Measurements from ENCODE around the gene FEZF2.

The FEZF2 gene

DNA sequence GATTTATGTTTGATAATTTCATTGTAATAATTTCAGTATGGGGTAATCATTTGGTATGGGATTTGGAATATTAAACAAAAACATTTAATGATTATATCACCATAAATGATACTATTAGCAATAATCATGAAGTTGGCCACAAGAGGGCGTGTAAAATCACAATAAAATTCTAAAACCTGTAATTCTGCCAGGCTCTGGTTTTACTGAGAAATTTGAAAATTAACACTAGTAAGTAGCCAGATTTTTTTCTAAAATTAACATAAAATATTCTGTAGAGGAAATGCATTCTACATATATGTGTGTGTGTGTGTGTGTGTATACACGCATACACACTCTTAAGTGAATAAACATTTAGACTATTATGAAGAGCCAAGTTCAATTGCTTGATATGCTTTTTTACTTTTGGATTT, 40.5 kb downstream of the FEZF2 start:
- TF ChIP-seq, protein P1, sequence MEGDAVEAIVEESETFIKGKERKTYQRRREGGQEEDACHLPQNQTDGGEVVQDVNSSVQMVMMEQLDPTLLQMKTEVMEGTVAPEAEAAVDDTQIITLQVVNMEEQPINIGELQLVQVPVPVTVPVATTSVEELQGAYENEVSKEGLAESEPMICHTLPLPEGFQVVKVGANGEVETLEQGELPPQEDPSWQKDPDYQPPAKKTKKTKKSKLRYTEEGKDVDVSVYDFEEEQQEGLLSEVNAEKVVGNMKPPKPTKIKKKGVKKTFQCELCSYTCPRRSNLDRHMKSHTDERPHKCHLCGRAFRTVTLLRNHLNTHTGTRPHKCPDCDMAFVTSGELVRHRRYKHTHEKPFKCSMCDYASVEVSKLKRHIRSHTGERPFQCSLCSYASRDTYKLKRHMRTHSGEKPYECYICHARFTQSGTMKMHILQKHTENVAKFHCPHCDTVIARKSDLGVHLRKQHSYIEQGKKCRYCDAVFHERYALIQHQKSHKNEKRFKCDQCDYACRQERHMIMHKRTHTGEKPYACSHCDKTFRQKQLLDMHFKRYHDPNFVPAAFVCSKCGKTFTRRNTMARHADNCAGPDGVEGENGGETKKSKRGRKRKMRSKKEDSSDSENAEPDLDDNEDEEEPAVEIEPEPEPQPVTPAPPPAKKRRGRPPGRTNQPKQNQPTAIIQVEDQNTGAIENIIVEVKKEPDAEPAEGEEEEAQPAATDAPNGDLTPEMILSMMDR (IDR thresholded peaks at IDR 0.05; ENCODE audit: unreplicated experiment in 3 of 3): peak; percentile 56 to 74 (median 59)
- H3K27ac Mint-ChIP-seq: no peak overlapping the region
- no peak overlapping the region for H3K4me3 Mint-ChIP-seq
- no peaks in the 10 kb centered on the region for H3K27me3 Mint-ChIP-seq (ENCODE audit: low read depth)
- H3K36me3 Mint-ChIP-seq (ENCODE audit: low read depth): no peaks in the 10 kb centered on the region
- H3K4me1 Mint-ChIP-seq: no peaks in the 10 kb centered on the region
- no peaks in the 10 kb centered on the region for H3K9me3 Mint-ChIP-seq

DNA sequence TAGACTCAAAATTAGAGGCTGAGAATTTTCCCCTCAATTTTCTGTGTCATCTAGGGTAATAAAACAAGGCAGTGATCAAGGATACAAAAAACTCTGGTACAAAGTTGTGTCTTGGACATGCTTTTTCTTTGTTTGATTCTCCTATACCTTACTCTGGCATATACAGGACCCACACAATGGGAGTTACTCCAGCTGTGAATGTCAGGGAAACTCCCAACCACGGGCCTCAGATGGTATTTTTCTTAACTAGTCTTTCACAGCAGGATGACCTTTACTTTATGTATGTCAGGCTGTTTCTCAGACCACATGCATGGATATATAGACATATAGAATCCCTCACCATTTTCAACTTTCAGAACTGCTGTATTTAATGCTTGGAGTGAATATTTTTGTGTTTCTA, 41.3 kb downstream of the FEZF2 start:
- Mint-ChIP-seq H3K4me3 (no peak overlapping the region), H3K27me3 (ENCODE audit: low read depth) (no peaks in the 10 kb centered on the region), H3K27ac (no peak overlapping the region), H3K36me3 (ENCODE audit: low read depth) (no peaks in the 10 kb centered on the region), H3K9me3 (no peaks in the 10 kb centered on the region), H3K4me1 (no peaks in the 10 kb centered on the region)
- TF ChIP-seq, protein P1 (IDR thresholded peaks at IDR 0.05; ENCODE audit: unreplicated experiment in 3 of 3): no peak

DNA sequence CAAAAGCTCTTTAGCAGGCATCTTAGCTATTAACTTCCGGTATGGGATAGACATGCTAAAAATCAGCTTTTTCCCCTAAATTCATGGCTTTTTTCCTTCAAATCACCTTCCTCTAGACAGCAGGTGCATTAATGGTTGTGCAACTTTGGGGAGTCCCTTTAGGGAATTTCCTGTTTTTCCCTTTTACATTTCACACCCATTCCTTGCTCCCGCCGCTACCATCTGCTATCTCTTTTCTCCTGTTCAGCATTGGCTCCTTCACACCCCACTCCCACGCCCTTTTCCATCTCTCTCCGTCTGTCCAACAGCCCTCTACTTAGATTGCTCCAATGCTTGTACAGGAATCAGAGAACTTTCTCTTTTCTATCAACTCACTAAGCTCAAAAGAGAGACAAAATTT, 43.4 kb downstream of the FEZF2 start:
- Mint-ChIP-seq H3K27ac (no peak overlapping the region), H3K4me3 (no peak overlapping the region), H3K4me1 (no peaks in the 10 kb centered on the region), H3K27me3 (ENCODE audit: low read depth) (no peaks in the 10 kb centered on the region), H3K9me3 (no peaks in the 10 kb centered on the region), H3K36me3 (ENCODE audit: low read depth) (no peaks in the 10 kb centered on the region)
- TF ChIP-seq, protein P1 (IDR thresholded peaks at IDR 0.05; ENCODE audit: unreplicated experiment in 3 of 3): no peak

DNA sequence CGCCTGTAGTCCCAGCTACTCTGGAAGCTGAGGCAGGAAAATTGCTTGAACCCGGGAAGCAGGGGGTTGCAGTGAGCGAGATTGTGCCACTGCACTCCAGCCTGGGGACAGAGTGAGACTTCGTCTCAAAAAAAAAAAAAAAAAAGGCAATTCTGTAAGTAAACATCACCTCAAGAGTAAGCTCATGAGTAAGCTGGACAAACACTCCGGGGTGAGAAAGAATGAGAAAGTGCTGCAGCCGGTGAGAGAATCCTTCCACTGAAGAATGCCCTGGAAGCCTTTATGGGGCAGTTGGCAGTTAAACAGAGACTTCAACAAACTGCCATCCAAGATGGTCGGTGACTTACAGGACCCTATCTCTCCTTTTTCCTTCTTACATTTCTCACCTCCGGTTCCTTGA, 47.5 kb downstream of the FEZF2 start:
- no peak overlapping the region for H3K4me3 Mint-ChIP-seq
- no peaks in the 10 kb centered on the region for H3K27me3 Mint-ChIP-seq (ENCODE audit: low read depth)
- no peak overlapping the region for H3K27ac Mint-ChIP-seq
- no peaks in the 10 kb centered on the region for H3K9me3 Mint-ChIP-seq
- TF ChIP-seq, protein P1 (IDR thresholded peaks at IDR 0.05; ENCODE audit: unreplicated experiment in 3 of 3): no peak
- H3K36me3 Mint-ChIP-seq (ENCODE audit: low read depth): peaks cover 4% of the 10 kb centered on the region
- H3K4me1 Mint-ChIP-seq: no peaks in the 10 kb centered on the region

DNA sequence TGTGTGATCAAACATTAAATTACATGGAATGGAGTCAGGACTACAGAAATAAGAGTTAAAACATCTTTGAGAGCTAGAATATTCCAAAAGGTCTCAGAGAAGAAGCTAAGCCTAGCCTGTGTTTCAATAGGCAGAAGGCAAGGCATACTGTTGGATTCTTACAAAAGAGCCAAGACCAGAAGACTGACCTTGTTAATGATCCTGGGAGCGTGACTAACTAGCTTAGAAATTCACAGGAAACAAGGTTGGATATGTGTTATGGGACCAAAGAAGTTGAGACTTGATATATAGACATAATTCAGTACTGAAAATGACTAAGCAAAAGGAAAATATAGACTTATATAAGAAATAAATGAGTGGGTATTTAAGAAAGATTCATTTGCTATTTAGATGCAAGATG, 50.1 kb downstream of the FEZF2 start:
- H3K4me3 Mint-ChIP-seq: no peak overlapping the region
- peaks cover 4% of the 10 kb centered on the region for H3K36me3 Mint-ChIP-seq (ENCODE audit: low read depth)
- peaks cover 4% of the 10 kb centered on the region for H3K4me1 Mint-ChIP-seq
- H3K9me3 Mint-ChIP-seq: peaks cover 2% of the 10 kb centered on the region
- H3K27me3 Mint-ChIP-seq (ENCODE audit: low read depth): no peaks in the 10 kb centered on the region
- no peak overlapping the region for H3K27ac Mint-ChIP-seq
- TF ChIP-seq, protein P1 (IDR thresholded peaks at IDR 0.05; ENCODE audit: unreplicated experiment in 3 of 3): no peak

Data from nephron (organoid).